GM12891 (cell line): ENCODE measurements around the gene ERGIC1.

Source experiments
- DNase-seq: peaks from one replicate; pipeline ENCODE4 v3.0.0; 2011; ENCODE audit warnings: low spot score; ENCODE audit not compliant: insufficient read length
- FAIRE-seq: peaks from 2 replicates; lab custom pipeline; 2011; peaks lifted over from hg19 to GRCh38; lab: Jason Lieb, UNC
- PAX5 ChIP-seq: IDR thresholded peaks from 2 replicates; pipeline ENCODE4 v1.6.1; 2011; ENCODE audit warnings: low read length, moderate library complexity, mild to moderate bottlenecking; ENCODE audit not compliant: insufficient read depth, severe bottlenecking
- POLR2A ChIP-seq: IDR thresholded peaks from 2 replicates; pipeline ENCODE4 v1.6.1; 2011; ENCODE audit warnings: low read depth, low read length, control low read depth
- POLR2AphosphoS5 ChIP-seq: IDR thresholded peaks from 2 replicates; pipeline ENCODE4 v1.6.1; 2011; ENCODE audit warnings: low read depth, low read length, control low read depth
- POU2F2 ChIP-seq: IDR thresholded peaks from 2 replicates; pipeline ENCODE4 v1.6.1; 2011; ENCODE audit warnings: low read depth, mild to moderate bottlenecking, control low read depth, low read length, moderate library complexity
- SPI1 ChIP-seq: IDR thresholded peaks from 2 replicates; pipeline ENCODE4 v1.6.1; 2011; ENCODE audit warnings: low read depth, low read length, control low read depth
- TAF1 ChIP-seq: IDR thresholded peaks from 2 replicates; pipeline ENCODE4 v1.6.1; 2011; ENCODE audit warnings: low read depth, low read length, control low read depth

Gene ERGIC1

DNA sequence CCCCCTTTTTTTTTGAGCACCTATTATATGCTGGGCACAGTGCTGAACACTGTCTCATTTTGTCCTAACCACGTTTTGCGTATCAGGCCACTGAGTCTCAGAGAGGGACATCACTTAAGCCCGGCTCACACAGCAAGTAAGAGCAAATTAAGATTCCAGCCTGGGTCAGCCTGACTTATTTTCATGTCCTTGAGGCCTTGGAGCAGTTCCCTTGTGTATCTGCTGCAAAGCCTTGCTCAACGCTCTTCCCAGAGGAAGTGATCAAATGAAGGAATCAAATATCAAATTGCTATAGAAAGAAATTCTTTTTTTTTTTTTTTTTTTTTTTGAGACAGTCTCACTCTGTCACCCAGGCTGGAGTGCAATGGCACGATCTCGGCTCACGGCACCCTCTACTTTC is 30.7 kb downstream of the ERGIC1 start:
- no peak for DNase-seq
- no peak for FAIRE-seq
- TF ChIP-seq POLR2A (no peak), PAX5 (no peak), POU2F2 (no peak), SPI1 (no peak), TAF1 (no peak), POLR2AphosphoS5 (no peak)

DNA sequence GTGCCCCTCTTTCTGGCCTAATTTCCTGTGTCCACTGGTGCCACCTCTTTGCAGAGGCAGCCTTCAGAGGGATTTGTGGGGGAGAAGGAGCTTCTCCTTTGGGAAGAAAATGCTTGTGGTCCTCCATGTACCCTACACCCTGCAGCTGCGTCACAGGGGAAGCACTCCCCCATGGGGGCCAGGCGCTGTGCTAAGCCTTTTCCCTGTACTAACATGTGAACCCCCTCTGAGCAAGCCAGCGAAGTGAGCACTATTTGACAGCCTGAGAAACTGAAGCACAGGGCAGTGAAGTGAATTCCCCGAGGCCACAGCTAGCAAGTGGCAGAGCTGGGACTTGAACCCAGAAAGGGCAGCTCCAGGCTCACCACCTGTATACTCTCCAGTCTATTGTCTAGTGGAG is 32.3 kb downstream of the ERGIC1 start:
- TF ChIP-seq TAF1 (no peak), POLR2AphosphoS5 (no peak), POLR2A (no peak), POU2F2 (no peak), SPI1 (no peak), PAX5 (no peak)
- DNase-seq (no peak), FAIRE-seq (no peak)

DNA sequence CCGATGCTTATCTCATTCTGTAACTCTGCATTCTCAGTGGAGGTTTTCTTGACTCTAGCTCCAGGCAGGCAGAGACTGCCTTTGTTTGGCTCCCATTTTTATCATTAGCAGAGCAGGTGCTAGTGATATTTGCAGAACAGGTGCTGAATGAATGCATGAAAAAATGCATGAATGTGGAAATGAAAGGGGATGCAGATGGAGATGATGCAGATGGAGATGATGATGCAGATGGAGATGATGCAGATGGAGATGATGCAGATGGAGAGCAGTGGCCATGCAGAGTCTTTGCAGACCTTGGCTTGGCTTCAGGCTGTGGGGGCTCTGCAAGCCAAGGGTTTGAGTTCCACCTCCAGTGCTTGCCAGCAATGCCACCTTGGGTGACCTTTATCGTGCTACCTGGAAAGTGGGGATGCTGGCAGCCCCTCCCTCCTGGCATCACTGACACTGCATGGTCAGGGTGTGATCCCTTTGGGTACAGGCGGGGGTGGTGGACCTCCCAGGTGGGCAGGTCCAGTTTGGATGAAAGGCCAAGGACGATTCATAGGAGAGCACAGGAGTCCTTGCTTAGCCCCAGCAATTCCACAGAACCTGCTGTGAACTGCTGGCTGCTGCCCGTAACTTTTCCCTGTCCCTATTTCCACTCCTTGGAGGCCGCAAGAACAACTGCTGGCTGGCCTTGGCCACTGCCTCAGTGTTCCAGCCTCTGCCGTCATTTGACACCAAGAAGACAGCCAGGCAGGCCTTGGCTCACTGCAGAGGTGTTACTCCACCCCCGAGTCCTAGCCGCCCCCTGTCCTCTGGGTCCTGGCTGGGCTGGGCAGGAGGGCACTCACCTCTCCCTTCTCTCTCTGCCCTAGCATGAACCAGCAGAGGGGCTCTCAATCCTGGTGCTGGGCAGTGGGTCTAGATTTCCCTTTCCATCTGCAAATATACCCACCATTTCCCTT is 33.0 kb downstream of the ERGIC1 start:
- DNase-seq (no peak), FAIRE-seq (no peak)
- no peak for TF ChIP-seq PAX5
- TF ChIP-seq POLR2A, result no peak
- TF ChIP-seq SPI1, result no peak
- TF ChIP-seq TAF1, result no peak
- no peak for TF ChIP-seq POLR2AphosphoS5
- no peak for TF ChIP-seq POU2F2

- DNase-seq (no peak), FAIRE-seq (no peak)
- no peak for TF ChIP-seq POLR2AphosphoS5
- TF ChIP-seq POLR2A, result no peak
- TF ChIP-seq PAX5, result no peak
- no peak for TF ChIP-seq SPI1
- TF ChIP-seq POU2F2, result no peak
- no peak for TF ChIP-seq TAF1
Observed at GRCh38 chr5:172867761-172868435, 33.8 kb downstream of the ERGIC1 start.

- TF ChIP-seq SPI1 (no peak), POLR2AphosphoS5 (no peak), TAF1 (no peak), PAX5 (no peak), POLR2A (no peak), POU2F2 (no peak)
- FAIRE-seq (no peak), DNase-seq (no peak)
Observed at GRCh38 chr5:172868436-172868923, 34.4 kb downstream of the ERGIC1 start.

DNA sequence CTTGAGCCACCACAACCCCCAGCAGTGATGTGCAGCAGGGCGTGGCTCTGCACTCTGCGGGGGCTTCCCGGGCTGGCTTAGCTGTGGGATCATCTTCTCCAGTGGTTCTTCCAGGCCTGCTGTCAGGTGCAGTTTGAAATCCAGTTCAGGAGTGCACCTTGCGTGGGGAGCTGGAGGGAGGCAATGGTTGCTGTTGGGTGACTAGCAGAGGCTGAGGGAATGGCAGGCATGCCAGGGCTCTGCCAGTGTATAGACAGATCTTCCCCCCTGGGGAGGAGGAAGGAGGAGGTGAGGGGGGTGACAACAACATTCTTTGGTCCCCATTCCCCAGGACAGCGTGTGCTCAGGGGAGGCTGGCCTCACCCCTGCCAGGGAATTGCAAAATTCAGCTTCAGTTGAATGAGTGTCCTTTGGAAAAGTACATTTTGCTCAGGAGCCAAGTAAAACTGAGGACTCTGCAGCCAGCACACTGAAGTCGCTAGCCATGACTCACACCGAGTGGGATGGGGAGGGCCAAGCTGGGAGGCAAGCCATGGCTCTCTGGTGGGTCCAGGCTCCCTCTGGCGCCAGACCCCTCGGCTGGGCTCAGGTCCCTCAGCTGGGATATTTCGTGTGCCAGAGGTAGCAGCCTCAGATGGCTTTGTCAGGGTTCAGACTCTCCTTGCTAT is 35.0 kb downstream of the ERGIC1 start:
- DNase-seq (no peak), FAIRE-seq (no peak)
- TF ChIP-seq POLR2AphosphoS5, result no peak
- TF ChIP-seq POLR2A, result no peak
- no peak for TF ChIP-seq SPI1
- no peak for TF ChIP-seq PAX5
- TF ChIP-seq POU2F2, result no peak
- no peak for TF ChIP-seq TAF1

GRCh38 chr5:172869691-172870090 is 35.6 kb downstream of the ERGIC1 start:
- FAIRE-seq, result no peak
- no peak for DNase-seq
- TF ChIP-seq POLR2A (no peak), POU2F2 (no peak), TAF1 (no peak), SPI1 (no peak), POLR2AphosphoS5 (no peak), PAX5 (no peak)

DNA sequence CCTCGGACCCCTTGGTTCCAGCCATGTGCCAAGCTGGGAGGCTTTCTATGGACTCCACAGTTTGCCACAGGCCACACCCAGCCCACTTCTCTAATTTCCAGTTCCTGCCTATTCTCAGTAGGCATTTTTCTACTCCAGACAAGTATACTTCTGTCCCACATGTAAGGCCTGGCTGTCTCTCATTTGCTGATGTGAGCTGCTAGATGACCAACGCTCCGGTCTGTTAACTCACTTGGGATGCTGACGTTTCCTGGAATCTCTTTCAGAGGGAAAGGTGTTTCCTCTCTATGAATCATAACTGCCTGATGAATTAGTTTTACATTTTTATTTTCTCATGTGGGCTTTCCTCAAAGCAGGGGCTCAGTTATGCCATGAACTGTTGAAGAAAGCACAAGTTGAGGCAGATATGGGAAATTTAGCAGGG is 36.3 kb downstream of the ERGIC1 start:
- no peak for FAIRE-seq
- DNase-seq, result no peak
- no peak for TF ChIP-seq TAF1
- no peak for TF ChIP-seq PAX5
- TF ChIP-seq POLR2A, result no peak
- no peak for TF ChIP-seq POU2F2
- no peak for TF ChIP-seq POLR2AphosphoS5
- no peak for TF ChIP-seq SPI1
